Esophagus muscularis mucosa (tissue), 3 donors: ENCODE results near the gene SIK2.
"Not testable (repeated sequence)": the region's sequence is repeated elsewhere in the genome, so short reads cannot be mapped to it uniquely, and the experiment has no call there.

Experiments
- POLR2AphosphoS5 ChIP-seq, 2 donors: sonication (generic); formaldehyde crosslinking; IDR thresholded peaks; one replicate each; pipeline ENCODE4 v1.6.1; 2017; ENCODE audit warnings: antibody characterized with exemption in 2 of 2
- TF ChIP-seq, protein P1 (sequence below), 3 experiments: fragments of 200-600 bp in 2 of 3; fragments of 450-650 bp in 1 of 3; sonication (generic) in 2 of 3; IDR thresholded peaks; one replicate each; pipeline ENCODE4 v1.5.1; 2017 to 2019; ENCODE audit warnings: antibody characterized with exemption in 3 of 3, mild to moderate bottlenecking in 2 of 3, moderate library complexity in 1 of 3

DNA sequence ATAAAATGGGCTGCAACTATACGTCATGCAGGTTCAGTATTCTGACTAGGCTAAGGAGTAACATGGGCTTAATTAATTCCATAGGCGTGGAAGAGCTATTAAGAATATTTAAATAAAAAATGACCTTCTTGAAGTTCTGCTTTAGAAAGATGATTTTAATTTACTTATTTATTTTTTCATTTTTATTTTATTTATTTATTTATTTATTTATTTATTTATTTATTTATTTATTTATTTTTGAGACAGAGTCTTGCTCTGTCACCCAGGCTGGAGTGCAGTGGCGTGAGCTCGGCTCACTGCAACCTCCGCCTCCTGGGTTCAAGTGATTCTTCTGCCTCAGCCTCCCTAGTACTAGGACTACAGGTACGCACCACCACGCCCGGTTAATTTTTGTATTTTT lies 55.7 kb downstream of the SIK2 start:
- not testable (repeated sequence) for TF ChIP-seq POLR2AphosphoS5 (IDR thresholded peaks at IDR 0.05)
- TF ChIP-seq, protein P1, sequence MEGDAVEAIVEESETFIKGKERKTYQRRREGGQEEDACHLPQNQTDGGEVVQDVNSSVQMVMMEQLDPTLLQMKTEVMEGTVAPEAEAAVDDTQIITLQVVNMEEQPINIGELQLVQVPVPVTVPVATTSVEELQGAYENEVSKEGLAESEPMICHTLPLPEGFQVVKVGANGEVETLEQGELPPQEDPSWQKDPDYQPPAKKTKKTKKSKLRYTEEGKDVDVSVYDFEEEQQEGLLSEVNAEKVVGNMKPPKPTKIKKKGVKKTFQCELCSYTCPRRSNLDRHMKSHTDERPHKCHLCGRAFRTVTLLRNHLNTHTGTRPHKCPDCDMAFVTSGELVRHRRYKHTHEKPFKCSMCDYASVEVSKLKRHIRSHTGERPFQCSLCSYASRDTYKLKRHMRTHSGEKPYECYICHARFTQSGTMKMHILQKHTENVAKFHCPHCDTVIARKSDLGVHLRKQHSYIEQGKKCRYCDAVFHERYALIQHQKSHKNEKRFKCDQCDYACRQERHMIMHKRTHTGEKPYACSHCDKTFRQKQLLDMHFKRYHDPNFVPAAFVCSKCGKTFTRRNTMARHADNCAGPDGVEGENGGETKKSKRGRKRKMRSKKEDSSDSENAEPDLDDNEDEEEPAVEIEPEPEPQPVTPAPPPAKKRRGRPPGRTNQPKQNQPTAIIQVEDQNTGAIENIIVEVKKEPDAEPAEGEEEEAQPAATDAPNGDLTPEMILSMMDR (IDR thresholded peaks at IDR 0.05), result not testable (repeated sequence)
